COLO668 (cell line): ENCODE results near the gene DENND4B.

Source experiments
- DNase-seq: peaks from one replicate; lab custom pipeline; 2025; ENCODE audit not compliant: unreplicated experiment; lab: John Stamatoyannopoulos, UW

DENND4B gene

GRCh38 chr1:153945795-153946621, 510 bp downstream of the DENND4B start:
- DNase-seq, result peak; percentile 82

- DNase-seq, result peak; percentile 47
Observed at GRCh38 chr1:153945131-153945794, 1.3 kb downstream of the DENND4B start.

GRCh38 chr1:153944827-153945117, 1.7 kb downstream of the DENND4B start:
- no peak for DNase-seq

DNA sequence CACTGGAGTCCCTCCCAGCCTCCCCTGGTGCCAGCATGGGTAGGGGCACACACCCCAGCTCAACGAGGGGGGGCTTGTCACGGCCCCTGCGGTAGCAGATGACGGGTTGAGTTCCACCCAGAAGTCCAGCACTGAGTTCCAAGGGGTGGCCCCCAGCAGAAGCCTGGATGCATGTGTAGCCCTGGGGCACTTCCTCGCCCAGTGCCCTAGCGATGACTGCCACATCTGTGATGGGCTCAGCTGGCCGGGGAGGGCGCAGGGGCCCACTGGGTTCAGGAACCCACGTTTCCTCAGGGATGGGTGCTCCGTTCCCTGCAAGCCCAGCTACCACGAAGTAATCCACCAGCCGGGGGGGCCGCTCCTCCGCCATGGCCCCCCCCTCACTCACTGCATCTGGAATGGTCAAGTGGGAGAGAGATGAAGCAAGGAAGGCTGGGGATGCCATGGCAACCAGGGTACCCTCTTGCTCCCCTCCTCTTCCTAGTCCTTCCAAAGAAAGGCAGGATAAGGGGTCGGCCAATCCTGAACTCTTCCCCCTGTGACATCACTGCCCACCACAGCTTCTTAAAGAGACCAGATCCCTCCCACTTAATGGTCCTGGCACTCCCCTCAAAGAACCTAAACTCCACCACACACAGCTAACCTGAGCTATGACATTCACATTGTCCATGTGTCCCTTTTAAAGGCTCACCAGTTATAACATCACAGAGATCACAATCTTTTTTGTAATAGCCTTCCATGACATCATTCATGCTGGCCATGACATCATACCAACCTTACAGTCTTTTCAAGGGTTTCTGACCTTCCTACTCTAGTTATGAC, 2.3 kb downstream of the DENND4B start:
- no peak for DNase-seq

- no peak for DNase-seq
Observed at GRCh38 chr1:153942766-153943549, 3.6 kb downstream of the DENND4B start.

DNA sequence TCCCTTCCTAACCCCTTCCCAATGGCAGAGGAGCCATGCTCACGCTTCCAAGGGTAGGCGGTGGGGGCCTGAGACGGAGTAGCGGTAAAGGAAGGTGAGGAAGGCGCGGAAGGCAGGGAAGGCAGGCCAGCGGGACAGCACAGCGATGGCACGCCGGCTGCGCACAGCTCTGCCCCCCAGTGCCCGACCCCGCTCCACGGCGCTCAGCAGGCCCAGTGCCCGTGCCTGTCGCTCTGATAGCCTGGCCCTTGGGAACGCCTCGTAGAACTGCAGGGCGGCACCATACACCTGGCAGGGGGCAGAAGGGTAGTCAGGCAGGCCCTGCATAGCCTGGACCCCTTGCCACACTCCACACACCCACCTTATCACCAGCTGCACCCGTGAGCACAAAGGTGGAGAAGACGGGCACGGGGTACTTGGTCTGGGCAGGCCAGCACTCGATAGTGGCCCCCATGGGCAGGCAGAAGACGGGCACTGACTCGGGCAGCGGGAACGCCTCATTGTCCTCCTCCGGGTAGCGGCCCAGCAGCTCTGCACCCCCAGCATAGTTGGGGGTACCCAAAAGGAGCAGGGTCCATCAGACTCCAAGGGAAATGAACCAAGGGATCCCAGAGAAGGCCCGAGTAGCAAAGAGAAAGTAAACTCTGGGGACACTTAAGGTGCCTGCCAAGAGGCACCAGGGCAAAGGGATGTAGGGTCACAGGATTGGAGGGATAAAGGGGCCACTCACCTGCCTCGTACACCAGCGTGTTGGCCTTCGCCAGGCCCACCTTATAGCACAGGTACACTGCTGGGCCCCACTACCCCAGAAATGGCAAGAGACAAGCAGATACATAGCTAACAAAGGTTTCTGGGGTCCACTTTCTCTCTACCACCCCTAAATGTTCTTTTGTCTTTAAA, 4.4 kb downstream of the DENND4B start:
- DNase-seq, result no peak

DNA sequence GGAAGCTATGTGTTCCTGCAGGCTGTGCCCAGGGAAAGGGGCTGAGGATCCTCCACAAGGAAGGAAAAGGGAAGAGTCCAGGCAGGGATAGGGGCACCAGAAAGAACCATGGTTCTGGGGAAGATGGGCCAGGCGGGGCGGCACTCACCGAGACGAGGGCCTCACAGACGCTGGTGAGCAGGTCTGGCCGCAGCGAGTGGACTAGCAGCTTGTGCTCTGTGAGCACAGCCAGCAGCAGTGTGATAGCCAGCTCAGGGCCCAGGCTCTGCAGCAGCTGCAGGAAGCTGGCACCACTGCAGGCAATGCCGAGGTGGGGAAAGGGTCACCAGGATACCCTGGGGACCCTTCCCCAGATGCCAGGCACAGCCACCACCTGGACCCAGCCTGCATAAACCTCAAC, 5.8 kb downstream of the DENND4B start:
- DNase-seq, result no peak

DNA sequence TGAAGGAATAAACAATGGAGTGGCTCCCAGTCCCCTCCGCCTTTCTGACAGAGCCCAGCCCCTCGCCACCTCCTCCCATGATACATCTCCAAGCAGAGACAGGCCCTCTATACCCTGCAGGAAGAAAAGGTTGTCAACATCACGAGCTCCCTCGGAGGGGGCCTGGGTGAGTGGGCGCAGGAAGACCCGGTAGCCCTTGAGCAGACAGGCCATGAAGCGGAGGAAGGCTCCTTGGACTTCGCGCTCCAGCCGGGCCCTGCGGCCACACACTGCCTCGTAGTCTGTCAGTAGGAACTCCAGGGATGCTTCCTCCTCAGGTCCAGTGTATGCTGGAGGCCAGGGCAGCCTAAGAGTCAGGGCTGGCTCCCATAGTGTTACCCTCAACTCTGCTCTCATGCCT, 7.0 kb downstream of the DENND4B start:
- no peak for DNase-seq

- no peak for DNase-seq
Observed at GRCh38 chr1:153938996-153939395, 7.5 kb downstream of the DENND4B start.

DNA sequence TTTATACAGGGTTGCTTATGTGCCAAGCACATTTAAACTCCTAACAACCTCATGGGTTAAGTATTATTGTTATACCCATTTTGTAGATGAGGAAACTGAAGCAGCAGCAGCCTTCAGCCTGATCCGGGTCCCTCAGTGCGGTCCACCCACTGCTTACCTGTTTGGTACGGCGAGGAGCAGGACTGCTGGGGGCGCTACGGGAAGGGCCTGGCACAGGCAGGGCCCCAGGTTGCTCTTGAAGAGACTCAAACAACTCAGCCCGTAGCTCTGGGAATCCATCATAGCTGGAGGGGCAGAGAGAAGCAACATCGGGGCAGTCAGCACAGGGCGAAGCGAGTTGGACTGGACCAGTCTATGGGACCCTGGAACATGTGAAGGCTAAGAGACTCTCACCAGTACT, 9.2 kb downstream of the DENND4B start:
- no peak for DNase-seq

- DNase-seq, result no peak
Observed at GRCh38 chr1:153936011-153936802, 10.3 kb downstream of the DENND4B start.

GRCh38 chr1:153934746-153935145, 11.8 kb downstream of the DENND4B start:
- DNase-seq, result no peak

GRCh38 chr1:153933955-153934354, 12.6 kb downstream of the DENND4B start:
- no peak for DNase-seq

GRCh38 chr1:153933430-153933829, 13.1 kb downstream of the DENND4B start:
- no peak for DNase-seq

DNA sequence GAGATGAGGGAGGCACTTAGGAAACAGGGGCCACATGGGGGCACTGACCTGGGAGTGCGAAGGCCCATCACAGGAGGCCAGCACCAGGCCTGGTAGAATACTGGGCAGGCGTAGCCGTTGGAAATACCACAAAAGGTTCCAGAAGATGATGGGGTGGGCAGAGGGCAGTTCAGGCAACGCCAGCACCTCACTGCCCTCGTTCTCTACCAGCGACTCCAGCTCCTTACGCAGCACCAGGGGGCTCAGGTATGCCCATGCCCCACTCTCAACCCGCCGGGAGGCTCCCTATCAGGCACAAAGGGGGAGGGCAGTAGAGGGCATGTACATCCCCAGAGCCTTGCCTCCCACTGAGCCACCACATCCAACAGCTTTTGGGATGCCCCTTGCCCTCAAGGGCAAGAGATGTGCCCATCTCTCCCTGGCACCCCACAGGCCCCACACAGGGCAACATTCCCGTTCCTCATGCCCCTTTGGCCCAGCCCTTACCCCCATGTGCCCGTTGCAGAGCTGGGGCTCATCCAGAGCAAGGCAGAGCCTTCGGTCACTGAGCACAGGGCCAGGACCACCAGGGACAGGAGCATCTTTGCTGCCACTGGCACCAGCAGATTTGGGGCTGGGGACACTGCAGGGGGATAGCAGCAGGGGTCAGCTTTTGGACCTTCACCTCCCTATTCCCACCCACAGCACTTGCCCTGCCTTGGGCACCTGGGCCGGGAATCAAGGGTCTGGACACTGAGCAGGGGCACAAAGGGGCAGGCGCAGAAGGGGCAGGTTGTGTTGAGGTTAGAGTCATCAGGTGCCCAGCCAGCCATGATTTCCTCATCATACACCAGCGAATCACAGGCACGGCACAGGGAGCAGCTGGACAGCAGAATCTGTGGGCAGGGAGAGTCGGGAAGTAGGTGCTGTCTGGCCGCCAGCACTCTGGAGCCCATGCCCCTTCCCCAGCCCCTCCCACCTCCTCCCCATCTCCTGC, 14.1 kb downstream of the DENND4B start:
- DNase-seq, result no peak

- no peak for DNase-seq
Observed at GRCh38 chr1:153929981-153930948, 16.3 kb downstream of the DENND4B start.

DNA sequence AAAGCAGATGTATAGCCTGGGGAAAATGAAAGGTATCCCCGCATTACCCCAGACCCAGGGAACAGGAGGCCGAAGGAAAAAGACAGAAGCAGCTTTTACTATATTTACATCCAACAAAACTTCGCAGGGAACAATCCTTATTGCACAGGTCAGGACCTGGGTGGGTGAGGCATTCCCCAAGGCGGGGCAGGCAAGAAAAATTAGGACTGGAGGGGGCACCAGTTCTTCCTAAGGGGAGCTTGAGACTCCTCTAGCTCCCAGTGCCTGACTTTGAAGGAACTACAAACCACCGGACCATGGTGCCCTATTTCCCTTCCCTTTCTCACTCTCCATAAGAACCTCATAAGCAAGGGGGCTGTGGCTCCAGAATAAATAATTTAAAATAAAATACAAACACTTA, 17.1 kb downstream of the DENND4B start:
- DNase-seq, result no peak
